Adipose tissue (tissue), 3 donors: Measurements from ENCODE around the gene PPP2R5A. TPM values are rescaled to one million over a fixed set of nuclear protein-coding genes. Genes with fewer than 3 reads are reported as not detected.
"Not testable (repeated sequence)": the region's sequence is repeated elsewhere in the genome, so short reads cannot be mapped to it uniquely, and the experiment has no call there.

Experiments used
- H3K27ac ChIP-seq: one replicate; pipeline ENCODE4 v1.5.1; 2013; ENCODE audit warnings: low read depth, low read length
- WGBS, 3 donors: extraction: QIAGEN DNeasy Blood & Tissue Kit; methylation state at CpG; one replicate each; pipeline ENCODE4 v1.1.7; 2013; 5-methylcytosine and 5-hydroxymethylcytosine counted together
- polyA plus RNA-seq, 3 donors: library from polyadenylated mRNA; stranded (reverse); fragments of 200-250 nt; gene quantifications; one replicate each; pipeline ENCODE4 v1.2.3, GENCODE V29; 2013
- donor health status: healthy with polysubstance abuse.
- donor health status: Bipolar disorder and iron deficiency.
- donor health status: healthy.

The PPP2R5A gene
- polyA plus RNA-seq, 3 donors, result 31.2 to 55.8 (median 41.3) TPM

DNA sequence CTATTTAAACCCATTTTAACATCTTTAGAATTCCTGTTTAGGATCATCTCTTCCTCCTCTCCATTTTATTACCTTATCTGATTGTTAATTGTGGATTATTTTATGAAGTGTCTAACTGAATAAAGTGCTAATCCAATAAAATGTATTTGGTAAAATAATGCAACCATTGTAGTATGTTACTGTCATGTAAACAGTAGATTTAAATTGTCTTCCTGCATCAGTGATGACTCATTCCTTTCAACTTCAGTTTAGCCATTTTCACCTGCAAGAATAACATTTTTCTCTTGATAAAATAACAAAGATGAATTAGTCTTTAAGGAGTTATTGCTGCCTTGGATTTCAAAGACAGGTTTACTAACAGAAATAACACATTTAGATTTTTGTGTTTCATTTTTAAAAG lies 5.4 kb downstream of the PPP2R5A start:
- H3K27ac ChIP-seq, result no peak overlapping the region

DNA sequence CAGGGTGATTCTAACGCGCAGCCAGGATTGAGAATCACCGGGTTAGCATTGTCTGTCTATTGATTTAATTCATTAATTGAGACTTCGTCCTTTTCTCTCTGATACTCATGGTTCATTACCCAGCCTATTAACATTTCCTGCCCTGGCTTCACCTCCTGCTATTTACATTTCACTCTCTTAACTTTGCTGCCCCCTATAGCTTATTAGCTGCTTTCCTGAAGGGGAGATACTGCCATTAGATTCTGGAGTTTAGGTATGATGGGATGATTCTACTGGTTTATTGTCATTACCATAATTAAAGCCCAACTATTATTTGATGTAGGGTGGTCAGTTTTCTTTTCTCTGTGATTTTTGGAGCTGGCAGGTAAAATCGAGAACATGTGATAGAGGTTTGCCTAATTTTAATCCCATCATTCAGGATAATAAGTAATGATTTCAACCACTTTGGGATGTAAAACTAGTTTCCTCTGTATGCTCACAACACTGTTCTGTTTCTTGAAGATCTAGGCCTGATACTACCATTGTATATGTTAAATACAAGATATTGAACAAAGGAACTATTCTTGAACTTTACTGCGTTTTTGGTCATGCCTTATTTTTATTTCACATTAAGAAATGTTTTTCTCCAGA lies 6.4 kb downstream of the PPP2R5A start:
- no peak overlapping the region for H3K27ac ChIP-seq
- WGBS, 3 donors, result 24 to 49% (median 39%) methylated on average over 6 of the region's 6 CpGs

DNA sequence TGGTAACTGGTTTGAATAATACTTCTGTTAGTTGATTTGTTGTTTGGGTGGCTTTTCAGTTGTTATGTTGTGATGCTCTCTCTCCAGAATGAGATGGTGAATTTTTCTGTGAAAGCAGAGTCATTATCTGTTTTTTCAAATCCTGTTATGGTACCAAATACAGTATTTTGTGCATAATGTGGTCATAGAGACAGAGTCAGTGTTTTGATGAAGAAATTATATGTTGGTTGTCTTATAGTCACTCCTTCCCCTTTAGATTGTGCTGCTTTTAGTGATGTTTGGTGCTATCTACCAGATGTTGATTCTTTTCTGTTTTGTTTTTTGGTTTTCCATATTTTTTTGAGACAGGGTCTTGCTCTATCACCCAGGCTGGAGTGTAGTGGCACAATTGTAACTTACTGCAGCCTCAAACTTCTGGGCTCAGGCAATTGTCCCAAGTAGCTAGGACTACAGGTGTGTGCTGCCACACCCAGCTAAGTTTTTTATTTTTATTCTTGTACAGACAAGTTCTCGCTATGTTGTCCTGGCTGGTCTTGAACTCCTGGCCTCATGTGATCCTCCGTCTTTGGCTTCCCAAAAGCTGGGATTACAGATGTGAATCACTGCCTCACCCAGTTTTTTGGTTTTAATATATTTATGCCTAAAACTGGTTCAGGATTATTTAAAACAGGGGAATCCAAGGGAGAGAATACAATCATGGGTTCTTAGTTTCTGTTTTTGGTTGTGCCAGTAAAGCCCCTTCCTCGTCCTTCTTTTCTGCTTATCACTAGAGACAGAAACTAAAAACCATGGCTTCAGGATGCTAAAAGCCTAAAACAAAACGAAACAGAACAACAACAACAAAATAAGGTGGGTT lies 7.3 kb downstream of the PPP2R5A start:
- WGBS, 3 donors, result 64 to 68% (median 65%) methylated on average over 4 of the region's 4 CpGs
- no peak overlapping the region for H3K27ac ChIP-seq

GRCh38 chr1:212293579-212293978 lies 8.4 kb downstream of the PPP2R5A start:
- H3K27ac ChIP-seq, result no peak overlapping the region
- whole genome bisulfite sequencing, 3 donors, result 30 to 79% (median 63%) methylated on average over 1 of the region's 1 CpG

DNA sequence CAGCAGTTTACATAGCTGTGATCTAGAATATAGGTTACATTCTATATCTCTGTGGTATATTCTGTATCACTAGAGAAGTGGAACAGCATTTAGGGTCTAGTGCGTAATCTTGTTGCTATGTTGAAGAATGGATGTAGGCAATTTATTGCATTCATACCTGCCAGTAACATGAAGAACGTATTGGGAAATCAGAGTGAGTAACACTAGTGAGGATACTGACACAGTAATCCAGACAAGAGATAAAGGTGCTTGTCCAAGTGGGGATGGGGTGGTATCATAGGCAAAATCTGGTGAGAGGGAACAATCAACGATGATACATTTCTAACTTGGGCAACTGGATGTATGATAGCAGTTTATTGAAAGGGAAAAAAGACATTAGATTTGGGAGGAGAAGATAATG lies 9.8 kb downstream of the PPP2R5A start:
- WGBS, 3 donors, result 73 to 92% (median 89%) methylated on average over 3 of the region's 3 CpGs
- H3K27ac ChIP-seq, result no peak overlapping the region

DNA sequence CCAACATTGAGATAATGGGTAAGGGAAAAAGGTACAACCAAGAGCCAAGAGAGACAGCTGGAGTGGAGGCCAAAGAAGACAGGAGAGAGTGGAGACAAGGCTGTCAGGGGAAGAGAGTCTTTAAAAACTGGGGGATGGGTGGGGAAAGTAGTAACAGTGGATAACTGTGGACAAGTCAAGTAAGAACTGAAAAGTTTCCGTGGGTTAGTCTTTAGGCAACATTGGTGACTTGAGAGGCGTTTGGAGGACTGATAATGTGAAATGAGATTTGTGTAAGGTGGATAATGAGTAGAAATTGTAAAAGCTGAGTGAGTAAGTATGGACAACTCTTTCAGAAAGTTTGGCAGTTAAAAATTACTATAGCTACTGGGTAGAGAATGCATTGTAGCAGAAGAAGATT lies 10.4 kb downstream of the PPP2R5A start:
- 74 to 86% (median 80%) methylated on average over 2 of the region's 2 CpGs for WGBS, 3 donors
- no peak overlapping the region for H3K27ac ChIP-seq

- no peak overlapping the region for H3K27ac ChIP-seq
- 84 to 89% (median 86%) methylated on average over 6 of the region's 6 CpGs for WGBS, 3 donors
Observed at GRCh38 chr1:212297338-212297737, 12.1 kb downstream of the PPP2R5A start.

DNA sequence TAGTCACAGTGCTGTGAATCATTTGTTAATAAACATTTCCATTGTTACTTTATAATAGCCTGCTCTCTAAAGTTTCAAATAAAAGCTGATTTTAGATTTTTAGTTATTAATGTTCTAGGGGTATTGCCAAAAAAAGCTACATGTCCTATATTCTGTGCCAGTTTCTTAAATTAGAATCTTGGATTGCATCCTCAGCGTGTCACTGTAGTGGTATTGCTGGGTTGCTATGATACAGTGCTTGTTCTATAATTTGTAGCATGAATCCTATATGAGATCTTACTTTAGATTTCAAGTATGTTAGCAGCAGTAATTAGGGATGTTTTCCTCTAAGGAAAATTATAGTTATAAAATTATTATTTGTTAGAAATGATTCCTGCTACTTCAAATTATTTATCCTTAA lies 16.4 kb downstream of the PPP2R5A start:
- WGBS, 3 donors, result 47 to 79% (median 64%) methylated on average over 1 of the region's 1 CpG
- H3K27ac ChIP-seq, result no peak overlapping the region

GRCh38 chr1:212302745-212303383 lies 17.7 kb downstream of the PPP2R5A start:
- WGBS, 3 donors, result 74 to 85% (median 85%) methylated on average over 6 of the region's 6 CpGs
- H3K27ac ChIP-seq, result no peak overlapping the region

DNA sequence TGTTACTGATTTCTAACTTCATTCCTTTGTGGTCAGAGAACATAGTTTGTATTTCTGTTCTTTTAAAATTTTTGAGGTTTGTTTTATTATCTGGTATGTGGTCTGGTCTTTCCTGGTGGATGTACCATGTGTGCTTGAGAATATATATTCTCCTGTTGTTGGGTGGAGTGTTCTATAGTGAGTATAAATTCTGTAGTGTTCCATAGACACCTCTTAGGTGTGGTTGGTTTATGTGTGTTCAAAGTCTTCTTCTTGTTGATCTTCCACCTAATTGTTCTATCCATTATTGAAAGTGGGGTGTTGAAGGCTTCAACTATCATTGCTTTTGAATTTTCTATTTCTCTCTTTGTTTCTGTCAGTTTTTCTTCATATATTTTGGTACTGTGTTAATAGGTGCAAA lies 20.1 kb downstream of the PPP2R5A start:
- no peak overlapping the region for H3K27ac ChIP-seq

- H3K27ac ChIP-seq, result not testable (repeated sequence)
- 74 to 88% (median 83%) methylated on average over 7 of the region's 7 CpGs for WGBS, 3 donors
Observed at GRCh38 chr1:212305984-212306452, 20.8 kb downstream of the PPP2R5A start.

DNA sequence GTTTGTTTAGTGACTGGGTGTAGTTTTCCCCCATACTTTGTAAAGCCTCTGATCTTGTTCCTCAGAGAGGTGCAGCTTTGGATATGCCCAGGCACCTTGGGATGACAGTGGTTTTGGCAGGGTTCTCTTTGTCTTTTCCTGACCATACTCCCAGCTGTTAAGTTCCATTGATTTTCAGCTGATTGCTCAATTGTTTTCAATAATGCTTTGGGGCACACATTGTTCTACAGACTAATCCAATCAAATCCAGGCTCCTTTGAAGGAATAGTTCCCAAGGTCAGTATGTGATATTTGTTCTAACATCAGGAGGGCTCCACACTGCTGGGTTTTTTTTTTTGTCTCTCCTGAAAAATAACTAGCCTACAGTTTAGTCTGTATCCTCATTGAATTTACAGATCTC lies 24.8 kb downstream of the PPP2R5A start:
- H3K27ac ChIP-seq, result no peak overlapping the region

DNA sequence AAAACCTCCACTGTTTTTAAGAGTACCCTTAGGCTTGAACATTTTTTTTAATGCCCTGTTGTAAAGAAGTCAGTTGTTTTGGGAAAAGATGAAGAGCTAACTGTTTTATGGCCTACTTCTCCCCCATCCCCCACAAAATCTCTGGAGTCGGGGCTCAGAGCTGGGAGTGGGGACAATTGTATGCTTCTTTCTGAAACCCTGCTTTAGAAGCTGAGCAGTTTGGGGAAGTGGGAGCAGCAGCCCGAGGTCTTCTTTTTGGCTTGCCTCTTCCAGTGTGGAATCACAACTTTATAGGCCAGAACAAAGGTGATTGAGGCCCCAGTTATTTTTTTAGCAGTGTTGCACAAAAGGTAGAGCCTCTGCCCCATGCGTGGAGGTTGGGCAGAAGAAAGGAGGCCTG lies 25.2 kb downstream of the PPP2R5A start:
- no peak overlapping the region for H3K27ac ChIP-seq
- 63 to 83% (median 72%) methylated on average over 3 of the region's 3 CpGs for WGBS, 3 donors

DNA sequence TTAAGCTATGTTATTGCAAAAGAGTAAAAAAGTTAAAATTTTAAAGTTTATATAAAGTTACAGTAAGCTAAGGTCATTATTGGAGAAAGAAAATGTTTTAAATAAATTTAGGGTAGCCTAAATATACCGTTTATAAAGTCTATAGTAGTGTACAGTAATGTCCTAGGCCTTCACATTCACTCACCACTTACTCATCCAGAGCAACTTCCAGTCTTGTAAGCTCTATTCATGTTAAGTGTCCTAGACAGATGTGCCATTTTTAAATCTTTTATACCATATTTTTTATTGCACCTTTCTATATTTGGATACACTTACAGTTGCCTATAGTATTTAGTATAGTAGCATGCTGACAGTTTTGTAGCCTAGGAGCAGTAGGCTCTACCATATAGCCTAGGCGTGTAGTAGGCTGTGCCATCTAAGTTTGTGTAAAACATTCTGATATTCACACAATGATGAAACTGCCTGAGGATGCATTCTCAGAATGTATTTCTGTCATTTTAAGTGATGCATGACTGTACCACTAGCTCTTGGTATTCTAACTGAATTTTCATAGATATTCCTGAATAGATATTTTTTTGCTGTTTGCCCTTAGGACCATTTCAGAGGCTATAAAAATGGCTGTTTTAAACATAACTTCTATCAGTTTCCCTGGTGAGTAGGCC lies 26.8 kb downstream of the PPP2R5A start:
- WGBS, 3 donors, result 86 to 94% (median 90%) methylated on average over 2 of the region's 2 CpGs
- no peak overlapping the region for H3K27ac ChIP-seq

- WGBS, 3 donors, result 58 to 77% (median 66%) methylated on average over 2 of the region's 2 CpGs
- H3K27ac ChIP-seq, result no peak overlapping the region
Observed at GRCh38 chr1:212313616-212314015, 28.4 kb downstream of the PPP2R5A start.

GRCh38 chr1:212315184-212315583 lies 30.0 kb downstream of the PPP2R5A start:
- 89 to 93% (median 92%) methylated on average over 2 of the region's 2 CpGs for WGBS, 3 donors
- no peak overlapping the region for H3K27ac ChIP-seq

- H3K27ac ChIP-seq, result no peak overlapping the region
Observed at GRCh38 chr1:212315907-212316306, 30.7 kb downstream of the PPP2R5A start.

DNA sequence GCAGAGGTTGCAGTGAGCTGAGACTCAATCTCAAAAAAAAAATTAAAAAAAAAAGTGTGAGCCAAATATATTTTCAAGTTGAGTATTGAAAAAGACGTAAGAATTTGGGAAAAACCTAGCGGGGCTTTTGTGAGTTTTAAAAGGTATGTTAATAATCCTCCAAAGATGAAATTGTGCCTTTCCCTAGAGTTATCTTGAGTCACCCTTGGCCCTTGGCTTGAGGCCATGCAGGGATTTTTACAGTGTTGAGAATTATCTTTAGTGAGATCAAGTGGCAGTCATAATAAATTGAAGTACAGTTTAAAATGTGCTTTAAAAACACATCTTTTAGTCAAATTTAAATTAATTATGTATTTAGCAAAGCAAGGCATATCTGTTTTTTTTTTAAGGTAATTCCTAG lies 32.7 kb downstream of the PPP2R5A start:
- WGBS, 3 donors, result 80 to 87% (median 84%) methylated on average over 2 of the region's 2 CpGs

DNA sequence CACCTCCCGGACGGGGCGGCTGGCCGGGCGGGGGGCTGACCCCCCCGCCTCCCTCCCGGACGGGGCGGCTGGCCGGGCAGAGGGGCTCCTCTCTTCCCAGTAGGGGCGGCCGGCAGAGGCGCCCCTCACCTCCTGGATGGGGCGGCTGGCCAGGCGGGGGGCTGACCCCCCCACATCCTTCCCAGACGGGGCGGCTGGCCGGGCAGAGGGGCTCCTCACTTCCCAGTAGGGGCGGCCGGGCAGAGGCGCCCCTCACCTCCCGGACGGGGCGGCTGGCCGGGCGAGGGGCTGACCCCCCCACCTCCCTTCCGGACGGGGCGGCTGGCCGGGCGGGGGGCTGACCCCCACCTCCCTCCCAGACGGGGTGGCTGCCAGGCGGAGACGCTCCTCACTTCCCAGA lies 35.8 kb downstream of the PPP2R5A start:
- WGBS, 3 donors, result 93 to 100% (median 99%) methylated on average over 6 to 10 of the region's 34 CpGs

More for the DNA sequence above, 32.7 kb downstream of the PPP2R5A start:
- no peak overlapping the region for H3K27ac ChIP-seq

More for the DNA sequence above, 35.8 kb downstream of the PPP2R5A start:
- not testable (repeated sequence) for H3K27ac ChIP-seq
